Fibroblast of lung (primary cell): ENCODE data around the gene TCP1.

Experiments used
- EZH2 ChIP-seq: IDR thresholded peaks from 2 replicates; pipeline ENCODE4 v1.5.1; 2012; ENCODE audit warnings: low read length, control low read depth, mild to moderate bottlenecking; ENCODE audit errors: missing control alignments
- TF ChIP-seq, protein P1 (sequence below), 2 donors: IDR thresholded peaks in 1 of 2; conservative IDR thresholded peaks in 1 of 2; 1 replicate in 1 of 2; 2 replicates in 1 of 2; pipeline ENCODE4 v1.5.1; 2011 to 2012; ENCODE audit warnings: low read length in 2 of 2, control low read depth in 1 of 2, inconsistent platforms in 1 of 2, low read depth in 1 of 2, mild to moderate bottlenecking in 1 of 2

DNA sequence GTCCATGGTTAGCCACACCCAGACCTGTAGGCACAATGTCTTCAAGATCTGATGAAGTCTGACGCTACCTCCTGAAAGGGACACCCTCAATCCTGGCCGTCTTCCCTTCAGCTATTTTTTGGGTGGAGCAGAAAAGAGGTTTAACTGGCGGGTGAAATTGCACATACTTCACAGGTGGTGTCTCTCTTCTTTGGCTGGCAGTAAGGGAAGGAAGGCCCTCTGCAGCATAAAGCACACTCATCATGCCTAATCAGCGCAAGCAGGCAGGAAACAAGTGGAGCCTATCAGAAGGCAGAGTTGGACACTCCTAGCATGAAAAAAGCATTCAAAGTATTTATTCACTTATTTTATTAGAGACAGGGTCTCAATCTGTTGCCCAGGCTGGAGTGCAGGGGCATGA, 43.5 kb upstream of the TCP1 start:
- TF ChIP-seq, protein P1, sequence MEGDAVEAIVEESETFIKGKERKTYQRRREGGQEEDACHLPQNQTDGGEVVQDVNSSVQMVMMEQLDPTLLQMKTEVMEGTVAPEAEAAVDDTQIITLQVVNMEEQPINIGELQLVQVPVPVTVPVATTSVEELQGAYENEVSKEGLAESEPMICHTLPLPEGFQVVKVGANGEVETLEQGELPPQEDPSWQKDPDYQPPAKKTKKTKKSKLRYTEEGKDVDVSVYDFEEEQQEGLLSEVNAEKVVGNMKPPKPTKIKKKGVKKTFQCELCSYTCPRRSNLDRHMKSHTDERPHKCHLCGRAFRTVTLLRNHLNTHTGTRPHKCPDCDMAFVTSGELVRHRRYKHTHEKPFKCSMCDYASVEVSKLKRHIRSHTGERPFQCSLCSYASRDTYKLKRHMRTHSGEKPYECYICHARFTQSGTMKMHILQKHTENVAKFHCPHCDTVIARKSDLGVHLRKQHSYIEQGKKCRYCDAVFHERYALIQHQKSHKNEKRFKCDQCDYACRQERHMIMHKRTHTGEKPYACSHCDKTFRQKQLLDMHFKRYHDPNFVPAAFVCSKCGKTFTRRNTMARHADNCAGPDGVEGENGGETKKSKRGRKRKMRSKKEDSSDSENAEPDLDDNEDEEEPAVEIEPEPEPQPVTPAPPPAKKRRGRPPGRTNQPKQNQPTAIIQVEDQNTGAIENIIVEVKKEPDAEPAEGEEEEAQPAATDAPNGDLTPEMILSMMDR (conservative IDR thresholded peaks at IDR 0.05 in 1 of 2, IDR thresholded peaks at IDR 0.05 in 1 of 2; ENCODE audit: low read depth in 1 of 2, low read length in 2 of 2): no peak
- TF ChIP-seq EZH2: no peak
